Mucosa of rectum (tissue), 2 donors: ENCODE results near the gene OR52E4.

Source experiments
- H3K27ac ChIP-seq, 2 donors: one replicate each; pipeline ENCODE4 v1.7.0; 2013; ENCODE audit warnings: inconsistent platforms in 2 of 2, low read depth in 2 of 2, low read length in 2 of 2
- H3K27me3 ChIP-seq, 2 donors: one replicate each; pipeline ENCODE4 v1.7.0; 2013; ENCODE audit warnings: low read length in 2 of 2; ENCODE audit not compliant: control insufficient read depth in 2 of 2, insufficient read depth in 2 of 2
- H3K36me3 ChIP-seq, 2 donors: one replicate each; pipeline ENCODE4 v1.7.0; 2013; ENCODE audit warnings: low read length in 2 of 2; ENCODE audit not compliant: control insufficient read depth in 2 of 2, insufficient read depth in 2 of 2
- H3K4me1 ChIP-seq, 2 donors: one replicate each; pipeline ENCODE4 v1.7.0; 2013; ENCODE audit warnings: low read length in 2 of 2, mild to moderate bottlenecking in 1 of 2; ENCODE audit not compliant: control insufficient read depth in 2 of 2, insufficient read depth in 2 of 2
- H3K4me3 ChIP-seq, 2 donors: one replicate each; pipeline ENCODE4 v1.7.0; 2013; ENCODE audit warnings: low read length in 2 of 2
- H3K9ac ChIP-seq, 2 donors: one replicate each; pipeline ENCODE4 v1.7.0; 2013; ENCODE audit warnings: low read length in 2 of 2, low read depth in 1 of 2, mild to moderate bottlenecking in 1 of 2
- H3K9me3 ChIP-seq, 2 donors: one replicate each; pipeline ENCODE4 v1.7.0; 2013; ENCODE audit warnings: low read length in 2 of 2; ENCODE audit not compliant: control insufficient read depth in 2 of 2
- donor health status: healthy.
- donor health status: Normal muscosa, but diverticular disease.

Gene OR52E4

GRCh38 chr11:5878564-5878963, 1.9 kb upstream of the OR52E4 start:
- Histone ChIP-seq H3K4me1 (no peaks in the 10 kb centered on the region), H3K9me3 (no peaks in the 10 kb centered on the region), H3K4me3 (no peak overlapping the region), H3K9ac (no peak overlapping the region), H3K27ac (no peak overlapping the region), H3K36me3 (no peaks in the 10 kb centered on the region), H3K27me3 (no peaks in the 10 kb centered on the region)

- Histone ChIP-seq H3K9ac (no peak overlapping the region), H3K4me3 (no peak overlapping the region), H3K27ac (no peak overlapping the region), H3K4me1 (no peaks in the 10 kb centered on the region), H3K9me3 (no peaks in the 10 kb centered on the region), H3K36me3 (no peaks in the 10 kb centered on the region), H3K27me3 (no peaks in the 10 kb centered on the region)
Measured at GRCh38 chr11:5881756-5882155, 1.3 kb downstream of the OR52E4 start.

- Histone ChIP-seq H3K9ac (no peak overlapping the region), H3K27ac (no peak overlapping the region), H3K9me3 (no peaks in the 10 kb centered on the region), H3K4me3 (no peak overlapping the region), H3K4me1 (no peaks in the 10 kb centered on the region), H3K27me3 (no peaks in the 10 kb centered on the region), H3K36me3 (no peaks in the 10 kb centered on the region)
Measured at GRCh38 chr11:5887172-5887571, 6.7 kb downstream of the OR52E4 start.

GRCh38 chr11:5887661-5888060, 7.2 kb downstream of the OR52E4 start:
- Histone ChIP-seq H3K4me1 (no peaks in the 10 kb centered on the region), H3K27me3 (no peaks in the 10 kb centered on the region), H3K27ac (no peak overlapping the region), H3K4me3 (no peak overlapping the region), H3K9ac (no peak overlapping the region), H3K9me3 (no peaks in the 10 kb centered on the region), H3K36me3 (no peaks in the 10 kb centered on the region)

- no peaks in the 10 kb centered on the region for H3K36me3 ChIP-seq
Measured at GRCh38 chr11:5891216-5891800, 10.9 kb downstream of the OR52E4 start.

GRCh38 chr11:5892908-5893307, 12.5 kb downstream of the OR52E4 start, which contains the start of gene OR52E5:
Gene OR52E5 (plus strand): TSS chr11:5893208. CDS start chr11:5900777, 7,569 bp downstream.
- H3K9me3 ChIP-seq: no peaks in the 10 kb centered on the region
- no peak within 1 kb of the TSS for H3K27ac ChIP-seq
- no peaks in the 10 kb centered on the region for H3K4me1 ChIP-seq
- no peaks in the 10 kb centered on the region for H3K36me3 ChIP-seq
- no peak within 1 kb of the TSS for H3K9ac ChIP-seq
- H3K4me3 ChIP-seq: no peak within 1 kb of the TSS
- no peaks in the 10 kb centered on the region for H3K27me3 ChIP-seq

More at GRCh38 chr11:5891216-5891800, 10.9 kb downstream of the OR52E4 start:
- Histone ChIP-seq H3K9me3 (no peaks in the 10 kb centered on the region), H3K27ac (no peak overlapping the region), H3K27me3 (no peaks in the 10 kb centered on the region), H3K4me1 (no peaks in the 10 kb centered on the region), H3K9ac (no peak overlapping the region), H3K4me3 (no peak overlapping the region)

GRCh38 chr11:5899534-5899933, 19.1 kb downstream of the OR52E4 start:
- Histone ChIP-seq H3K36me3 (no peaks in the 10 kb centered on the region), H3K9ac (no peak overlapping the region), H3K27me3 (no peaks in the 10 kb centered on the region), H3K27ac (no peak overlapping the region), H3K9me3 (no peaks in the 10 kb centered on the region), H3K4me1 (no peaks in the 10 kb centered on the region), H3K4me3 (no peak overlapping the region)

- Histone ChIP-seq H3K9me3 (no peaks in the 10 kb centered on the region), H3K9ac (no peak overlapping the region), H3K27ac (no peak overlapping the region), H3K36me3 (no peaks in the 10 kb centered on the region), H3K27me3 (no peaks in the 10 kb centered on the region), H3K4me3 (no peak overlapping the region), H3K4me1 (no peaks in the 10 kb centered on the region)
Measured at GRCh38 chr11:5910540-5910939, 30.1 kb downstream of the OR52E4 start.

GRCh38 chr11:5922749-5923426, 42.5 kb downstream of the OR52E4 start:
- Histone ChIP-seq H3K4me3 (no peak overlapping the region), H3K9ac (no peak overlapping the region), H3K4me1 (no peaks in the 10 kb centered on the region), H3K9me3 (peaks cover 0 to 1% of the 10 kb centered on the region in 2 donors), H3K36me3 (no peaks in the 10 kb centered on the region), H3K27ac (no peak overlapping the region), H3K27me3 (no peaks in the 10 kb centered on the region)

GRCh38 chr11:5923427-5923776, 43.0 kb downstream of the OR52E4 start:
- H3K27me3 ChIP-seq: no peaks in the 10 kb centered on the region

More at GRCh38 chr11:5923427-5923776, 43.0 kb downstream of the OR52E4 start:
- Histone ChIP-seq H3K9me3 (peaks cover 0 to 1% of the 10 kb centered on the region in 2 donors), H3K4me1 (no peaks in the 10 kb centered on the region), H3K36me3 (no peaks in the 10 kb centered on the region), H3K9ac (no peak overlapping the region), H3K4me3 (no peak overlapping the region), H3K27ac (no peak overlapping the region)
